Measurements from ENCODE around the gene SEMA3A. TPM values are rescaled to one million over a fixed set of nuclear protein-coding genes. Genes with fewer than 3 reads are reported as not detected.

Gene SEMA3A
- polyA plus RNA-seq, 1 donor from 2014 or later: 22.8 TPM

DNA sequence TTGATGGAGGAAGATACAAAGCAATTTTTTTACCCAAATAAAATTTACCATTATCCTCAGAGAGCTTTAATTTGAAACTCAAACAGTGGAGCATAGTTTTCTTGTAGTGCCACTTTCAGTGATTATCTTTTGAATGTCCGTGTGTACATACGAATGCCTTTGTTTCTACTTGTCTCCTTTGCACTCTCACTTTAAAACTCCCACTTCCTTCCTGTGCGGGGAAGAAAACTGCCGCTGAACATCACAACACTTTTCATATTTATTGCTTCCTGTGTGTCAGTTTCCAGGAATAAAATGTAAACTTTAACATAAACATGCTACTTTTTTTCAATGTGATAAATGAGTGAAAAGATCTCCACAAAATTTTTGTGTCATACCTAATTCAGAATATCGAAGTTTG is 102.4 kb downstream of the SEMA3A start:
- Histone ChIP-seq H3K9ac (ENCODE audit: low read length) (no peak overlapping the region), H3K27ac (ENCODE audit: low read length) (no peak overlapping the region), H3K36me3 (ENCODE audit: insufficient read depth, low read length) (no peaks in the 10 kb centered on the region), H3F3A (ENCODE audit: insufficient read depth, low read length, poor library complexity, severe bottlenecking) (no peaks in the 10 kb centered on the region), H3K4me3 (ENCODE audit: low read length) (no peak overlapping the region), H3K4me2 (ENCODE audit: low read length) (no peak overlapping the region), H2AFZ (ENCODE audit: low read depth, low read length) (no peak overlapping the region), H4K20me1 (ENCODE audit: insufficient read depth) (no peaks in the 10 kb centered on the region), H3K9me2 (ENCODE audit: insufficient read depth, low read length) (no peaks in the 10 kb centered on the region), H3K27me3 (ENCODE audit: insufficient read depth, low read depth, low read length) (no peaks in the 10 kb centered on the region), H3K9me3 (ENCODE audit: low read length) (no peaks in the 10 kb centered on the region), H3K79me2 (replicated peaks; ENCODE audit: insufficient read depth, low read length) (no peaks in the 10 kb centered on the region)
- TF ChIP-seq SMC3 (conservative IDR thresholded peaks at IDR 0.05; ENCODE audit: poor library complexity) (no peak), POLR2AphosphoS5 (IDR thresholded peaks at IDR 0.05) (no peak), EP300 (conservative IDR thresholded peaks at IDR 0.05; ENCODE audit: poor library complexity, severe bottlenecking) (no peak), MXI1 (conservative IDR thresholded peaks at IDR 0.05; ENCODE audit: poor library complexity, severe bottlenecking) (no peak), TAF1 (IDR thresholded peaks at IDR 0.05; ENCODE audit: low read depth) (no peak), EZH2 (IDR thresholded peaks at IDR 0.05; ENCODE audit: borderline replicate concordance, insufficient read depth, low read length, poor library complexity, severe bottlenecking) (no peak), RAD21 (conservative IDR thresholded peaks at IDR 0.05) (no peak)
- TF ChIP-seq, protein P1, sequence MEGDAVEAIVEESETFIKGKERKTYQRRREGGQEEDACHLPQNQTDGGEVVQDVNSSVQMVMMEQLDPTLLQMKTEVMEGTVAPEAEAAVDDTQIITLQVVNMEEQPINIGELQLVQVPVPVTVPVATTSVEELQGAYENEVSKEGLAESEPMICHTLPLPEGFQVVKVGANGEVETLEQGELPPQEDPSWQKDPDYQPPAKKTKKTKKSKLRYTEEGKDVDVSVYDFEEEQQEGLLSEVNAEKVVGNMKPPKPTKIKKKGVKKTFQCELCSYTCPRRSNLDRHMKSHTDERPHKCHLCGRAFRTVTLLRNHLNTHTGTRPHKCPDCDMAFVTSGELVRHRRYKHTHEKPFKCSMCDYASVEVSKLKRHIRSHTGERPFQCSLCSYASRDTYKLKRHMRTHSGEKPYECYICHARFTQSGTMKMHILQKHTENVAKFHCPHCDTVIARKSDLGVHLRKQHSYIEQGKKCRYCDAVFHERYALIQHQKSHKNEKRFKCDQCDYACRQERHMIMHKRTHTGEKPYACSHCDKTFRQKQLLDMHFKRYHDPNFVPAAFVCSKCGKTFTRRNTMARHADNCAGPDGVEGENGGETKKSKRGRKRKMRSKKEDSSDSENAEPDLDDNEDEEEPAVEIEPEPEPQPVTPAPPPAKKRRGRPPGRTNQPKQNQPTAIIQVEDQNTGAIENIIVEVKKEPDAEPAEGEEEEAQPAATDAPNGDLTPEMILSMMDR (IDR thresholded peaks at IDR 0.05; ENCODE audit: poor library complexity, severe bottlenecking): no peak
- TF ChIP-seq, protein P2, sequence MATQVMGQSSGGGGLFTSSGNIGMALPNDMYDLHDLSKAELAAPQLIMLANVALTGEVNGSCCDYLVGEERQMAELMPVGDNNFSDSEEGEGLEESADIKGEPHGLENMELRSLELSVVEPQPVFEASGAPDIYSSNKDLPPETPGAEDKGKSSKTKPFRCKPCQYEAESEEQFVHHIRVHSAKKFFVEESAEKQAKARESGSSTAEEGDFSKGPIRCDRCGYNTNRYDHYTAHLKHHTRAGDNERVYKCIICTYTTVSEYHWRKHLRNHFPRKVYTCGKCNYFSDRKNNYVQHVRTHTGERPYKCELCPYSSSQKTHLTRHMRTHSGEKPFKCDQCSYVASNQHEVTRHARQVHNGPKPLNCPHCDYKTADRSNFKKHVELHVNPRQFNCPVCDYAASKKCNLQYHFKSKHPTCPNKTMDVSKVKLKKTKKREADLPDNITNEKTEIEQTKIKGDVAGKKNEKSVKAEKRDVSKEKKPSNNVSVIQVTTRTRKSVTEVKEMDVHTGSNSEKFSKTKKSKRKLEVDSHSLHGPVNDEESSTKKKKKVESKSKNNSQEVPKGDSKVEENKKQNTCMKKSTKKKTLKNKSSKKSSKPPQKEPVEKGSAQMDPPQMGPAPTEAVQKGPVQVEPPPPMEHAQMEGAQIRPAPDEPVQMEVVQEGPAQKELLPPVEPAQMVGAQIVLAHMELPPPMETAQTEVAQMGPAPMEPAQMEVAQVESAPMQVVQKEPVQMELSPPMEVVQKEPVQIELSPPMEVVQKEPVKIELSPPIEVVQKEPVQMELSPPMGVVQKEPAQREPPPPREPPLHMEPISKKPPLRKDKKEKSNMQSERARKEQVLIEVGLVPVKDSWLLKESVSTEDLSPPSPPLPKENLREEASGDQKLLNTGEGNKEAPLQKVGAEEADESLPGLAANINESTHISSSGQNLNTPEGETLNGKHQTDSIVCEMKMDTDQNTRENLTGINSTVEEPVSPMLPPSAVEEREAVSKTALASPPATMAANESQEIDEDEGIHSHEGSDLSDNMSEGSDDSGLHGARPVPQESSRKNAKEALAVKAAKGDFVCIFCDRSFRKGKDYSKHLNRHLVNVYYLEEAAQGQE (IDR thresholded peaks at IDR 0.05; ENCODE audit: borderline replicate concordance): no peak

DNA sequence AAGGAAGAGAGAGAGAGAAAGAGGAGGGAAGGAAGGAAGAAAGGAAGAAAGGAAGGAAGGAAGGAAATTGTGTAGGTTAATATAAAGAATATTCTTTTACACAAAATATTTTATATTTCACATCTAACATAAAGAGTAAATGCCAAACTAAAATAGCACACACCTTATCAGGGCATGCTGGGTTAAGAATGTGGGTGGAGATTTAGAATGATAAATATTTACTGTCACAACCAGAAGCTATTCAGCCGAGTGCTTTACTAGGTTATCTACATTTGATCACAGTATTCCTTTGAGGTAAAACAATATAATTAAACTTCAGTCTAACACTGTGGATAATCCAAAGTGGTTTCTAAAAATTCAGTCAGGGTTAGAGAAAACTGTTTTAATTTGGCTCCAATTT is 103.3 kb downstream of the SEMA3A start:
- no peaks in the 10 kb centered on the region for H3K79me2 ChIP-seq (replicated peaks; ENCODE audit: insufficient read depth, low read length)
- H3K9ac ChIP-seq (ENCODE audit: low read length): no peak overlapping the region
- no peak overlapping the region for H3K4me2 ChIP-seq (ENCODE audit: low read length)
- H3K9me3 ChIP-seq (ENCODE audit: low read length): no peaks in the 10 kb centered on the region
- no peak overlapping the region for H3K27ac ChIP-seq (ENCODE audit: low read length)
- no peak for TF ChIP-seq MXI1 (conservative IDR thresholded peaks at IDR 0.05; ENCODE audit: poor library complexity, severe bottlenecking)
- TF ChIP-seq, protein P1 (IDR thresholded peaks at IDR 0.05; ENCODE audit: poor library complexity, severe bottlenecking): no peak
- TF ChIP-seq EP300 (conservative IDR thresholded peaks at IDR 0.05; ENCODE audit: poor library complexity, severe bottlenecking): no peak
- TF ChIP-seq RAD21 (conservative IDR thresholded peaks at IDR 0.05): no peak
- H3K36me3 ChIP-seq (ENCODE audit: insufficient read depth, low read length): no peaks in the 10 kb centered on the region
- H3K9me2 ChIP-seq (ENCODE audit: insufficient read depth, low read length): no peaks in the 10 kb centered on the region
- no peaks in the 10 kb centered on the region for H4K20me1 ChIP-seq (ENCODE audit: insufficient read depth)
- no peak overlapping the region for H3K4me3 ChIP-seq (ENCODE audit: low read length)
- no peak overlapping the region for H2AFZ ChIP-seq (ENCODE audit: low read depth, low read length)
- H3K27me3 ChIP-seq (ENCODE audit: insufficient read depth, low read depth, low read length): no peaks in the 10 kb centered on the region
- H3F3A ChIP-seq (ENCODE audit: insufficient read depth, low read length, poor library complexity, severe bottlenecking): no peaks in the 10 kb centered on the region

All from neural cell (in vitro differentiated cells).